Activated T-cell treated with anti-CD3 and anti-CD28 coated beads, Interleukin-2, amount 50 U/mL, for 48 hours (primary cell): ENCODE data around the gene SLCO3A1.

ENCODE experiments used
- DNase-seq, 2 experiments: peaks; one replicate each; pipeline ENCODE4 v3.0.0-alpha.2; 2020

SLCO3A1 gene

DNA sequence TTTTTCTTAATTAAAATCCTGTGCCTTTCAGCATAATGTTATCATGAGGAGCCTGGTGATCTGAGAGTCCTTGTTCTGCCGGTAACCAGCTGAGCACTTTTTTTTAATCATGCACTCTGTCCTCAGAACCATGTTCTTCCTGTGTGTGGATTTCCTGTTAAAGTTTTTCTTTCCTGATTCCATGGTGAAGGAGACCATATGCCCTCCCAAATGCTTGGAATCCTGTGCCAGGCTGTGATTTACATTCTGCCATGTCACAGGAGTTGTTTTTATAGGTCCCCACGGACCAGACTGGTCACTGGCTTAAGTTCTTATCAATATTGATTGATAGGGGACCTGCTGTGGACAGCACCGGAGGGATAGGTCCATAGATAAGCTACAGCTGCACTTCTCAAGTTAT lies 257.8 kb downstream of the SLCO3A1 start:
- no peak for DNase-seq

DNA sequence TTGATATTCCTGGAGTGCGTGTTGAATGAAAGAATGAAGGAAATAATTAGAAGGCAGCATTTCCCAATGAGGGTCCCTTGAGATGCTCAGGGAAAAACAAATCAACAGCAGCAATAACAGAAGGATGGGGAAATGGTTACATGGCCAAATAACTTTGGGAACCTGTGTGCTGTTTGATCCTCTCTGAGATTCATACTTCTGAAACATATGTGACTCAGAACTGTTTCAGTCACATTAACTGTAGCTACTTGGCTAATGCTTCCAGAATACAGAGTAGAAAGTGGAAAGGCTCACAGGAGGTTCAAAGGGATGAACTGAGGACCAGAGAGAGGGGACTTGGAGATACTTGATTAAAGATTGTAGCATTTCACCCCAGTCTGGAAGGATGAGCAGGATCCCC lies 258.2 kb downstream of the SLCO3A1 start:
- no peak for DNase-seq

DNA sequence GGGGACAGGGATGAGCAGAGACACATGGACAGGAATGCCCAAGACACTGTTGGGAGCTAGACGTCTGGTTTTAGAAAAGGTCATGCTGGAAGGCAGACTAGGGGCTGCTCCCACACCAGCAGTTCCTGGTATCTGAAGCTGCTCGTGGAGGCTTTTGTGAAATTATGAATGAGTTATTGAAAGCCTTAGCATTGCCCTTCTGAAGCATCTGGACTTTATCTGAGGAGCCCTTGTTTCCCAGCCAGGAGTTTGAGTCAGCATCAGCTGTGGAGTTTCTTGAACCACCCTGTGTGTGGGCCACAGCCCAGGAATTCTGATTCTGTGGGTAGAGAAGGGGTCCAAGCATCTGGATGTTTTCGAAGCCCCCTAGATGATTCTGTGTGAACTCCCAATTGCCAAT lies 258.7 kb downstream of the SLCO3A1 start:
- DNase-seq, result no peak

DNA sequence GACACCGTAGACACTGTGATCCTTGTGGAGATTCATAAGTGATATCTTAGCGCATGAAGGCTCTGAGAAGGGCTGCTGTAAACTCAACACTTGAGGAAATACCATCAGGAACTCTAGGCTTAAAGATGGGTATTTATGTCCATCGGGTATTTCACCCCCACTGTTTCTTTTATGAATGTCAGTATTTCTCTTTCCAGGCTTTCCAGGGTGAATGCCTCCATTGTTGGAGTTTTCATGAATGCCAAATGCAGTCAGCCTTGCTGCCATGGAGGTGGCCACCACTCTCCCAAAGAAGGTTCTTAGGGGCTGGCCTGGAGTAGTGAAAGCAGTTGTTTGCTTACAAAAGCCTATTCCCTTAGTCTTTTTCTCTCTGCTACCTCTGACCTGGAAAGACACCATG lies 259.2 kb downstream of the SLCO3A1 start:
- no peak for DNase-seq

DNA sequence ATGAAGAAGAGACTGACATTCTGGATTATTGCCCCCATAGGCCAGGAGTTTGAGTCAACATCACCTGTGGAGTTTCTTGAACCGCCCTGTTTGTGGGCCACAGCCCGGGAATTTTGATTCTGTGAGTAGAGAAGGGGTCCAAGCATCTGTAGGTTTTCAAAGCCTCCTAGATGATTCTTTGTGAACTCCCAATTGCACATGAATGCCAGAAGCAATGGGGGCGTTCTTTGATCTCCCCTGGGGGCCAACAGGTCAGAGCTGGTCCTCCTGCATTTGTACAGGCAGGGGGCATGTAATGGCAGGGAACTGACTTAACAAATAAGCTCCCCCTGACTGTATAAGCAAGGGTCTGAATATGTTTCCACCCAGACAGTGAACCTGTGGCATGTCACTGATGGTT lies 260.3 kb downstream of the SLCO3A1 start:
- no peak for DNase-seq

DNA sequence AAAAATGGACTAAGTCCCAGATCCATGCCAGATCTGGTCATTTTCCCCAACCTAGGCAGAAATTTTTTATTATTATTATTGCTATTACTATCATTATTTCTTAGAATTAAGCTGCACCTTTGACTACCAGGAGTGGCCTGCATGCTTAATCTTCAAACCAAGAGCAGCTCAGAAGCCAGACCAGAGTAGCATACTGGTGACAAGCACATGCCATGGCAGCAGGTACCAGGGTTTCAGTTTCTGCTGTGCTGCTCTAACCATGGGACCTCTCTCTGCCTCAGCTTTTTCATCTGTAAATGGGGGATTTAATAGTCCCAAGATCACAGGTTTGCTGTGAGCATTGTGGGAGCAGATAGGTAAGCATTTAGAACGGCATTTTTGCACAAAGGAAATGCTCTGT lies 262.3 kb downstream of the SLCO3A1 start:
- DNase-seq, result no peak

DNA sequence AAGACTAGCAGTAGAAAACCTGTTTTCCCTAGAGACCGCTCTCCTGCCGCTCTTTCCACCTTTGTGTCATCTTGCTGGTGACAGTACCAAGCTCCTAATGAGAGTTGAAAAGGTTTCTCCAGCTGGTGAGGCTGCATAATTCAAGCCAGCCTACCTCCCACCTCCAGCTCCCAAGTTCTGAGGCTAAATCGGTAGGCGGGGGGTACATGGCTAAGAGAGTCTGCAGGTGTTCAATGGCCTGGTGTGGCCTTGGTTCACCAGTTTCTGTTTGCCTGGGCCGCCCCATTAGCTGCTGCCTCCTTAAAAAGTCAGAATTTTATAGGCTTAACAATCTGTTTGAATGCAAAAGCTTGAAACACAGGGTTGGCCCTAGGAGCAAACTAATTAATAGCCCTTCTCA lies 262.8 kb downstream of the SLCO3A1 start:
- no peak for DNase-seq

DNA sequence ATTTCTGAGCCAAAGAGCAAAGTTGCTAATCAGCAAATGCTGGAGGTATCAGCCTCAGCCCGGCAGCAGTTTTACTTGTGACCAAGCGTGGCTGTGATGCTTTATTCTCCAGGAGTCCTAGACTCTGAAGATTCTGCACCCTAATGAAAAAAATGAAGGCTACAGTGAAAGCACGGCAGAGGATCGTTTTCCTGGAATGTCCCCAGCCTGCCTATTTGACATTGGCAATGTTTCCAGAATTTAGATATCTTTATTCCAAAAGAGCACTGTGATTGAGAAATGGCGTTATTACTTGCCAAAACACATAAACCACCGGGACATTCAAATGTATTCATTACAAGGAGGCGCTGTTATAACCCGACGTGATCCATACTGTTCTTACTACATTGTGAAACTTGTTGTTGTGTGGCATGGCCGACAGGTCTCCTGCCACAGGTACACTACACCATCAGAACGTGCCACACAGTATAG lies 263.8 kb downstream of the SLCO3A1 start:
- DNase-seq, result no peak

- no peak for DNase-seq
These were observed 264.8 kb downstream of the SLCO3A1 start for GRCh38 chr15:92118162-92118935.

DNA sequence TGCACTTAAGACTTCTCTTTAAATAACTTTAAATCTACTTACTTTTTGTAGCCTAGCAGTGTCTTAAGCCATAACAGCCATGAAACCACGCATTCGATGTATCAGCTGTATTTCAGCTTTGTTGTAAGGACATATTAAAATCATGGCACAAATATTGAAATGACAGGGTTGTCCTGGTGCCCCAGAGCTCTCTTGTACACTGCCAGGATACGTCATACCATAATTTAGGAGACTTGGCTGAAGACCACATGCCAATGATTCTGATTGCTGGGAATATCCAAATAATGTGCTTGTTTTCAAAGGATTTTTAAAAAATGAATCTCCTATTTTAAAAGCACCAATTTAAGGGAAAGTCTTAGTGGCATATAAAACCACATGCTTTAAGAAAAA lies 265.4 kb downstream of the SLCO3A1 start:
- DNase-seq, result no peak

DNA sequence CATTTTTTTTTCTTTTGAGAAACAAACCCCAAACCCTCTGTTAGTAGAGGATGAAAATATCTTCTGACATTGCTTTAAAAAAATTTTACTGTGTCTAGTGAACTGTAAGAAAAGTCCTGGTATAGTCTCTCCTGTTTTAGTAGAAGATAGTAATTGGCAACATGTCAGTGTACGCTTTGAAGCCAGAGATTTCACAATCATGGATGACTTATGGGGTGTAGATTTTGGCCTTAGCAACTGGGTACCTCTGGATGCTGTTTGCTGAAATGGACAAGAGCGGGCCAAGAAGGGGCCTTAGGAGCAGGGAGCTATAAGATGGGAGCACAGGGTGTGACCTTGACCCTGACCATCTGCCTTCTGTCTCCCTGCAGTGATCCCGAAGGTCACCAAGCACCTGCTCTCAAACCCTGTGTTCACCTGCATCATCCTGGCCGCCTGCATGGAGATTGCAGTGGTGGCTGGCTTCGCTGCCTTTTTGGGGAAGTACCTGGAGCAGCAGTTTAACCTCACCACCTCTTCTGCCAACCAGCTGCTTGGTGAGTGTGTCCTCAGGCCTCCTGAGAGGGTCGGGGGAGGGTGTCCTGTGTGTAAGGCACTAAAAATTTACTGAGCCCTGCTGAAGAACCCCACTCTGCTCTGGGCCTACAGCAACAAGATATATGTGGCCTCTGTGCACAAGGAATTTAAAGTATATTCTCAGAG lies 266.7 kb downstream of the SLCO3A1 start:
- DNase-seq, result no peak

DNA sequence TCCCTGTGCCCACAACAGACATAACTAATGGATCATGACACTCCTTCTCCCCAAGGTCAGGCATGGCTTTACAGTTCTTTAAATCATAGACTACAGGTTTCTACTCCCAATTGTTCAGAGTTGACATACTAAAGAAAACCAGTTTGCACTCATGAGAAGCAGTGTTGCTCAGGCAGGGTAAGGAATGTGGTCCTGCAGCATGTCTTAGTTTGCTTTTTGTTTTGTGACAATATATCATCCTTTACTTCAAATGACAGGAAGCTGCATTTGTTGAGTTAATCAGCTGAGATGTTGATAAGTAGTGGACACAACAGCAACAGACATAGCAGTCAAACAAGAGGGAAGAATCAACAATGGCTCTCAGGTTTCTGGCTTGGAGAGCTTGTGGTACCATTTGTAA lies 267.5 kb downstream of the SLCO3A1 start:
- no peak for DNase-seq

DNA sequence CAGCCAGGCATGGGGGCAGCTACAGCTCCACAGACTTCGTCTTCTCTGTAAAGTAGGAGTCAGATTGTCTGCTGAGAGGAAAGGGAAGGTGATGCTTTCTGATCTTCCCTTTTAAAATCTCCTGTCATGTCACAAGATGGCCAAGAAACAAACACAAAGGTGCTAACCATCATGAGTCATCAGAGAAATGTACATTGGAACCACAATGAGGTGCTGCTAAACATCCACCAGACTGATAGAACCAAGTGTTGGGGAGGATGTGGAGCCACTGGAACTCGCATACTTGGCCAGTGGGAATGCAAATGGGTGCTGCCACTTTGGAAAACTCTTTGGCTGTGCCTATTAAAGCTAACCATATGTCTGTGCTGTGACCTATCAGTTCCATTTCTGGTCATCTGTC lies 268.8 kb downstream of the SLCO3A1 start:
- no peak for DNase-seq

DNA sequence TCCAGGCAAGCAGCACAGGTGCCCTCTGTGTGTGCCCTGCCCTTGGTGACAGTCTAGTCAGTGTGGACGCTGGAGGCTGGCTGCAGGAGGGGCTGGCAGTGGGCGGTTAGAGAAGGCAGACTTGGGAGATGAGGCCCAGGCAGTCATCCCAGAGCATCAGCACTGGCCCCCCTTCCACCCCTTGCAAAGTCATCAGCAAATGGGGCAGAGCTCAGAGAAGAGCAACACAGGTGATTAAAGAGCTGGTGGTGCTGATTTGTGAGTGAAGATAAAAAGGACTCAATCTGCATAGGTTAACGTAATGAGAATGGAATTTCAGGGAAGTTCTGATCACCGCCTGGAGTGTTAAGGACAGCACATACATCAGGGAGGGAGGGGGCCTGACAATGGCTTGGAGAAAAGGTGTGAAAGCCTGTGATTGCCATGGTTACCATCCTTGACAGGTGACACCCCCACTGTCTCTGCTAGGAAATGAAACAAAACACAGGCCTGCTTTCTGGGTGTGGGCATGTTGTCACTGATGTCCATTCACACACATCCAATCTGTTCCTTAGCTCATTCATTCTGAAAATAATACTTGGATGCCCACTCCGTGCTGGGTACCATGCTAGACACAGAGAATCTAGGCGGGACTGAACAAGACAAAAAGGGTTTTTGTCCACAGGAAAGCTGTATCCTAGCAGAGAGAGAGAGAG lies 270.6 kb downstream of the SLCO3A1 start:
- no peak for DNase-seq

DNA sequence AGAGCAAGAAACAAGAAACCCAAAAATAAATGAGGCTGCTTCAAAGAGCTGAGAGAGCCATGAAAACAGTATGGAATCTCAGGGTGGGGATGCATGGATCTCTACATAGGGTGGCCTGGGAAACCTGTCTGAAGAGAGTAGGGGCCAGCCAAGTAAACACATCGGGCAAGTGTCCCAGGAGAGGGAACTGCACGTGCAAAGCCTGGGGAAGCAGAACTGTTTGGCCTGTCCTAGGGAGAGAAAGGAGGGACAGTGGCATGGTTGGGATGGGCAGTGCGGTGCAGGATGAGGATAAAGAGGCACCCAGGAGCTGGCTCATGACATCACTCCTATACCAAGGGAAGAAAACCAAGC lies 271.1 kb downstream of the SLCO3A1 start:
- no peak for DNase-seq

GRCh38 chr15:92128788-92129187 lies 275.3 kb downstream of the SLCO3A1 start:
- no peak for DNase-seq

DNA sequence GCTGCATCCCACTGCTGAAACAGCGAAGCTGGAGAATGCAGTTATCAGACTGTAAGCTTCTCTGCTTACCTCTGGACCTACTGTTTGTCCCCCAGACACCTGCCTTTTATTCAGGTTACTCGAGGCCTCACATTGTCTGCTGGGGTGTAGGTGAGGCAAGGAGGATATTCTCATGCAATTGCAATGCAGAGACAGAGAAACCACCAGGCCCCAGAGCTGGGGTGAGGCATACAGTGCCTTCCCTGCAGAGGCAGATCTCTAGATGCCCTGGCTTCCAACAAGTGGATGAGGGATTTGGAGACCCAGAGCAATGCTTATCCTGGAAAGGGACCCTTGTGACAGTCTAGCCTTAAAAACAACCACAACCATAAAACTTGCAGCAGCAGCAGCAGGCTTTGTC lies 276.7 kb downstream of the SLCO3A1 start:
- DNase-seq, result no peak

DNA sequence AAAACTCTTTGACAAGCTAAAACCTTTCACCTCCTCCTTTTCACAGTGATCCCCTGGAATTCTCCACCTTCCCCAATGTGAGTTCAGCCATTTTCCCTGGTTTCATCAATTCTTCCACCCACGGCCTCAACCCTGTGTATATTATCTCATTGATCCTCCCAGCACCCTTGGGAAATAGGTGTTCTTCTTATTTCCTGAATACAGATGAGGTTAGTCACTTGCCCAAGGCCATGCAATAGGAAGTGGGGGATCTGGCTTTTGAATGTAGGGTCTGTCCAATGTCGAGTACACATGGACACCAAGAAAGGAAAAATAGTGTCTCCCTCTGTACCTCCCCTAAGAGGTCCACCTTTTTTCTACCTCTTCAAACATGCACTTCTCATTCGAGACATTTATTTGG lies 277.4 kb downstream of the SLCO3A1 start:
- no peak for DNase-seq

DNA sequence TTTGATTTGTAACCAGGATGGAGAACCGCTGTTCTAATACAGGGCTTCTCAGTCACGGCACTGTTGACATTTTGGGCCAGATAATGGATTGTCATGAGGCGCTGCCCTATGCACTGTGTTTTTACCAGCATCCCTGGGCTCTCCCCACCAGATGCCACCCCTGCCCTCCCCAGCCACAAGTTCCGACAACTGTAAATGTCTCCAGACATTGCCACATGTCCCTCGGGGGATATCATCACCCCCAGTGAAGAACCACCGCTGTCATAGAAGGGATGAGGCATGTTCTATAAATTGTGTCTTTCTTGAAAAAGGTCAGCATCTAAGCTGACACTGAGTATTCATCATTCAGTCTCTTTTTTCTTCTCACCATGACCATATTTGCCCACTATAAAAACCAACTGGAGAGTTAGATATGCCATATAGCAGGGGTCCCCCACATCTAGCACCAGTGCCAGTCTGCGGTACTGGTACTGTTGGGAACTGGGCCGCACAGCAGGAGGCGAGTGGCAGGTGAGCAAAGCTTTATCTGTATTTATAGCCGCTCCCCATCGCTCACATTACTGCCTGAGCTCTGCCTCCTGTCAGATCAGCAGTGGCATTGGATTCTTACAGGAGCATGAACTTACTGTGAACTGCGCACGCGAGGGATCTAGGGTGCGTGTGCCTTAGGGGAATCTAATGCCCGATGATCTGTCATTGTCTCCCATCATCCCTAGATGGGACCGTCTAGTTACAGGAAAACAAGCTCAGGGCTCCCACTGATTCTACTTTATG lies 279.7 kb downstream of the SLCO3A1 start:
- no peak for DNase-seq

DNA sequence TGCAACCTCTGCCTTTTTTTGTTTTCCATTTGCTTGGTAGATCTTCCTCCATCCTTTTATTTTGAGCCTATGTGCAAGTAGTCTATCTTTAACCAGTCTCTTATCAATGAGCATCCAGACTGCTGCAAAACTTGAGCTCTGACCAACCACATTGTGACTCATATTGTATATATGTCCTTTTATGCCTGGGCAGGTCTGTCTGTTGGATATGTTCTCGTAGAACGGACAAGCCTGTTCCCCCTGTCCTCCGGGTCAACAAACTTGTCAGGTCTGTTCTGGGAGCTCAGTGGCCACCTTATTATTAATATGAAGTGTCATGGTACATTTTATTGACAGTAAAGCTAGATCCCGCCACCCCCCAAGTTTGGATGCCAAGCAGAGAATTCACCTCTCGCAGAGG lies 287.3 kb downstream of the SLCO3A1 start:
- no peak for DNase-seq

GRCh38 chr15:92141607-92142006 lies 288.1 kb downstream of the SLCO3A1 start:
- no peak for DNase-seq

DNA sequence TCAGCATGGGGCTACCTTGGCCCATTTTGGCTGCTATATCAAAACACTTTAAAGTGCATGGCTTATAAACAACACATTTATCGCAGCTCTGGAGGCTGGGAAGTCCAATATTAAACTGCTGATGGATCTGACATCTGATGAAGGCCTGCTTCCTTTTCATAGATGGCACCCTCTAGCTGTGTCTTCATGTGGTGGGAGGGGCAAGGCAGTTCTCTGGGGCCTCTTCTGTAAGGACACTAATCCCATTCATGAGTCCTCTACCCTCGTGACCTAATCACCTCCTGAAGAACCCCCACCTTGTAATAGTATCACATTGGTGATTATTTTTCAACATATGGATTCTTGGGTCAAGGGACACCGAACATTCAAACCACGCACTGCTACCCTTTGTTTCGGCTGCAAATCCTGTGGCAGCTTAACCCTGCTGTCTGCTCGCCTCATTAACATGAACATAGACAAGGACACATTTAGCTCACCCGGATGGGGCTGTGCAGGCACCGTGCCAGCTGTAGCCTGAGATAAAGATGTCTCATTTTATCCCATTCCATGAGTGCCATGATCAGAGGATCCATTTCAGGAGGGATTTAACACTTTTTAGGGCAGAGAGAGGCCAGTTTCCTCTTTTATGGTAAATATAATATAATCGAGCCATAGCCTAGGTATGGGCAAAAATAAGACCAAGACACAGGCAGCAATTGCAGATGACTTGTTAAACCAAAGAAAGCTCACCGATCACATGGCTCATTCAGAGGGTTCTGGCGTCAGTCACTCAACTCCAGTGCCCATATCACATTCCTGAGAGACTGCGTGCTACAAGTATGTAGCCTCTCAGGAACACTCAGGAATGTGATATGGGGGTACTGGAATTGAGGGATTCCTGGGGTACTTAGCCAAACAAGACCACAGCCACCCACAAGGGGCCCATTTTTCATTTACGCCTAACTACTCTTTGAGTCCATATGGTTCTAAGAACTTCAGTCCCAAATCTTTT lies 289.0 kb downstream of the SLCO3A1 start:
- DNase-seq, result no peak
